Activated CD8-positive, alpha-beta memory T cell treated with anti-CD3 and anti-CD28 coated beads for 48 hours (primary cell): ENCODE data around the gene WDR45B.

ENCODE experiments used
- DNase-seq, 3 experiments: peaks; one replicate each; pipeline ENCODE4 v3.0.0-alpha.2; 2020; ENCODE audit warnings: low read depth in 2 of 3, low spot score in 2 of 3

Gene WDR45B

GRCh38 chr17:82648165-82648668, at the start of gene WDR45B:
Gene WDR45B, minus strand, starts transcription at chr17:82648444. Its CDS starts 104 bp downstream, at chr17:82648340.
- DNase-seq = peak; percentile 68 to 80 (median 78)

- DNase-seq = no peak
These were observed 49.5 kb upstream of the WDR45B start for GRCh38 chr17:82697808-82698064.

GRCh38 chr17:82696916-82697807, 48.9 kb upstream of the WDR45B start:
- DNase-seq = no peak

- DNase-seq = no peak
These were observed 48.0 kb upstream of the WDR45B start for GRCh38 chr17:82696259-82696658.

GRCh38 chr17:82694647-82695046, 46.4 kb upstream of the WDR45B start:
- no peak for DNase-seq

- no peak for DNase-seq
These were observed 45.1 kb upstream of the WDR45B start for GRCh38 chr17:82693168-82693867.

- no peak for DNase-seq
These were observed 44.0 kb upstream of the WDR45B start for GRCh38 chr17:82692268-82692667.

- DNase-seq = no peak
These were observed 43.5 kb upstream of the WDR45B start for GRCh38 chr17:82691714-82692113.

- DNase-seq = no peak
These were observed 42.7 kb upstream of the WDR45B start for GRCh38 chr17:82690786-82691489.

GRCh38 chr17:82689077-82689476, 40.8 kb upstream of the WDR45B start:
- no peak for DNase-seq

- no peak for DNase-seq
These were observed 39.6 kb upstream of the WDR45B start for GRCh38 chr17:82687871-82688270.

GRCh38 chr17:82687375-82687861, 39.2 kb upstream of the WDR45B start:
- no peak for DNase-seq

- no peak for DNase-seq
These were observed 38.4 kb upstream of the WDR45B start for GRCh38 chr17:82686366-82687324.

GRCh38 chr17:82685291-82685690, 37.0 kb upstream of the WDR45B start:
- DNase-seq = no peak

- no peak for DNase-seq
These were observed 36.1 kb upstream of the WDR45B start for GRCh38 chr17:82684228-82684841.

- DNase-seq = no peak
These were observed 35.3 kb upstream of the WDR45B start for GRCh38 chr17:82683534-82683933.

- DNase-seq = no peak
These were observed 33.3 kb upstream of the WDR45B start for GRCh38 chr17:82681547-82681946.

- DNase-seq = no peak
These were observed 31.6 kb upstream of the WDR45B start for GRCh38 chr17:82679586-82680465.

GRCh38 chr17:82678265-82678891, 30.1 kb upstream of the WDR45B start:
- DNase-seq = no peak
